SKM-1 treated with dmso at 0.1 percent for 144 hours (cell line): ENCODE results near the gene APOLD1.
"Not testable (repeated sequence)": the region's sequence is repeated elsewhere in the genome, so short reads cannot be mapped to it uniquely, and the experiment has no call there.

Experiments
- DNase-seq: peaks from one replicate; lab custom pipeline; 2025; ENCODE audit not compliant: unreplicated experiment; lab: John Stamatoyannopoulos, UW

Gene APOLD1

GRCh38 chr12:12839003-12839395 is 53.5 kb downstream of the APOLD1 start:
- no peak for DNase-seq

- DNase-seq = not testable (repeated sequence)
Measured at GRCh38 chr12:12839439-12839838, 54.0 kb downstream of the APOLD1 start.

GRCh38 chr12:12839873-12840579 is 54.6 kb downstream of the APOLD1 start:
- no peak for DNase-seq

- no peak for DNase-seq
Measured at GRCh38 chr12:12840580-12840899, 55.1 kb downstream of the APOLD1 start.
